H1 (cell line): Measurements from ENCODE around the gene F3. TPM values are rescaled to one million over a fixed set of nuclear protein-coding genes. Genes with fewer than 3 reads are reported as not detected.

Experiments used
- CTCF ChIA-PET: fragments of 300-600 bp; sonication (Branson Sonifier 250); formaldehyde crosslinking; loops from one replicate; lab custom pipeline; 2021; ENCODE audit not compliant: partially characterized antibody; lab: Charles Lee
- POLR2A ChIA-PET: fragments of 300-600 bp; sonication (Branson Sonifier 250); formaldehyde crosslinking; loops from one replicate; lab custom pipeline; 2021; ENCODE audit warnings: inconsistent platforms; ENCODE audit not compliant: partially characterized antibody; lab: Charles Lee
- DNase-seq, 2 experiments: peaks; one replicate each; pipeline versions ENCODE4 v3.0.0 to v3.0.0-alpha.2; 2010 to 2022; ENCODE audit warnings: low spot score in 2 of 2, low read depth in 1 of 2, mixed read lengths in 1 of 2
- FAIRE-seq: peaks from 2 replicates; lab custom pipeline; 2011; peaks lifted over from hg19 to GRCh38; lab: Jason Lieb, UNC
- H2AFZ ChIP-seq: 2 replicates; pipeline ENCODE4 v1.8.1; 2012; ENCODE audit warnings: low read length, inconsistent platforms
- H2AK5ac ChIP-seq: 2 replicates; pipeline ENCODE4 v1.6.1; 2013; ENCODE audit warnings: low read depth, low read length
- H2BK120ac ChIP-seq: replicated peaks from 2 replicates; pipeline ENCODE3; 2013; ENCODE audit warnings: low read depth, low read length, inconsistent platforms
- H2BK12ac ChIP-seq: 2 replicates; pipeline ENCODE4 v1.6.1; 2013; ENCODE audit warnings: low read depth, low read length
- H2BK15ac ChIP-seq: 2 replicates; pipeline ENCODE4 v1.6.1; 2013; ENCODE audit warnings: low read length
- H2BK20ac ChIP-seq: 2 replicates; pipeline ENCODE4 v1.6.1; 2013; ENCODE audit warnings: low read length
- H2BK5ac ChIP-seq: 2 replicates; pipeline ENCODE4 v1.6.1; 2013; ENCODE audit warnings: low read depth, low read length
- H3K14ac ChIP-seq: 2 replicates; pipeline ENCODE4 v1.6.1; 2013; ENCODE audit warnings: inconsistent platforms; ENCODE audit not compliant: insufficient read length
- H3K18ac ChIP-seq: 2 replicates; pipeline ENCODE4 v1.6.1; 2013; ENCODE audit warnings: low read length; ENCODE audit errors: extremely low read depth
- H3K23ac ChIP-seq: 2 replicates; pipeline ENCODE4 v1.6.1; 2013; ENCODE audit warnings: inconsistent platforms; ENCODE audit not compliant: insufficient read length
- H3K23me2 ChIP-seq: 2 replicates; pipeline ENCODE4 v1.6.1; 2013; ENCODE audit warnings: low read depth, low read length
- H3K27ac ChIP-seq: 2 replicates; pipeline ENCODE4 v1.6.1; 2011; ENCODE audit warnings: low read depth, low read length, inconsistent platforms
- H3K27me3 ChIP-seq, 4 experiments: replicated peaks in 1 of 4; 1 replicate in 1 of 4; 2 replicates in 3 of 4; pipeline versions ENCODE4 v1.6.1 to v1.8.1; 2011 to 2013; ENCODE audit warnings: low read length in 3 of 4, mild to moderate bottlenecking in 3 of 4, inconsistent platforms in 2 of 4, mixed read lengths in 2 of 4, moderate library complexity in 1 of 4; ENCODE audit not compliant: control insufficient read depth in 3 of 4, insufficient read depth in 3 of 4; ENCODE audit errors: extremely low read depth in 1 of 4
- H3K36me3 ChIP-seq, 4 experiments: 2 replicates each; pipeline versions ENCODE4 v1.6.1 to v1.8.1; 2011 to 2013; ENCODE audit warnings: mild to moderate bottlenecking in 4 of 4, low read length in 3 of 4, moderate library complexity in 2 of 4, control low read depth in 1 of 4, inconsistent platforms in 1 of 4; ENCODE audit not compliant: insufficient read depth in 4 of 4, control insufficient read depth in 2 of 4
- H3K4ac ChIP-seq: replicated peaks from 2 replicates; pipeline ENCODE3; 2013; ENCODE audit warnings: low read length, low read depth, mixed read lengths, inconsistent platforms; ENCODE audit not compliant: insufficient read length
- H3K4me1 ChIP-seq, 4 experiments: replicated peaks in 1 of 4; 1 replicate in 1 of 4; 2 replicates in 3 of 4; pipeline versions ENCODE4 v1.6.1 to v1.8.1; 2011 to 2013; ENCODE audit warnings: low read length in 3 of 4, inconsistent platforms in 2 of 4, mixed read lengths in 1 of 4; ENCODE audit not compliant: insufficient read depth in 4 of 4, control insufficient read depth in 3 of 4
- H3K4me2 ChIP-seq, 2 experiments: 2 replicates each; pipeline versions ENCODE4 v1.6.1 to v1.8.1; 2011 to 2013; ENCODE audit warnings: low read depth in 2 of 2, low read length in 2 of 2, control low read depth in 1 of 2, inconsistent platforms in 1 of 2, mild to moderate bottlenecking in 1 of 2; ENCODE audit not compliant: insufficient read depth in 1 of 2
- H3K4me3 ChIP-seq, 4 experiments: fragments of 200-600, 300-600 bp in 1 of 4; sonication (generic), shearing (Covaris generic), sonication (Bioruptor Twin) in 1 of 4; 2 replicates each; pipeline versions ENCODE4 v1.5.1 to v1.8.1; 2011 to 2016; ENCODE audit warnings: low read length in 4 of 4, low read depth in 3 of 4, control low read depth in 2 of 4, inconsistent platforms in 2 of 4, mild to moderate bottlenecking in 2 of 4, mixed read lengths in 1 of 4, moderate library complexity in 1 of 4; ENCODE audit not compliant: insufficient read depth in 2 of 4; ENCODE audit errors: extremely low read depth in 1 of 4
- H3K56ac ChIP-seq: replicated peaks from 2 replicates; pipeline ENCODE3; 2013; ENCODE audit warnings: low read depth, mild to moderate bottlenecking, mixed read lengths, low read length, inconsistent platforms; ENCODE audit not compliant: insufficient read length
- H3K79me1 ChIP-seq: 2 replicates; pipeline ENCODE4 v1.6.1; 2013; ENCODE audit warnings: low read depth, low read length, control low read depth
- H3K79me2 ChIP-seq, 2 experiments: 2 replicates each; pipeline versions ENCODE4 v1.6.1 to v1.8.1; 2012 to 2013; ENCODE audit warnings: low read length in 2 of 2, mild to moderate bottlenecking in 2 of 2, inconsistent platforms in 1 of 2; ENCODE audit not compliant: insufficient read depth in 2 of 2, control insufficient read depth in 1 of 2
- H3K9ac ChIP-seq, 4 experiments: replicated peaks in 1 of 4; 1 replicate in 1 of 4; 2 replicates in 3 of 4; pipeline versions ENCODE4 v1.6.1 to v1.8.1; 2011 to 2013; ENCODE audit warnings: low read depth in 3 of 4, low read length in 3 of 4, control low read depth in 2 of 4, mild to moderate bottlenecking in 2 of 4, moderate library complexity in 2 of 4, inconsistent platforms in 1 of 4; ENCODE audit errors: extremely low read depth in 1 of 4
- H3K9me3 ChIP-seq, 2 experiments: 2 replicates each; pipeline versions ENCODE4 v1.6.1 to v1.8.1; 2012 to 2013; ENCODE audit warnings: mild to moderate bottlenecking in 2 of 2, moderate library complexity in 2 of 2, control low read depth in 1 of 2, inconsistent platforms in 1 of 2, low read depth in 1 of 2, low read length in 1 of 2, mixed read lengths in 1 of 2; ENCODE audit not compliant: insufficient read depth in 2 of 2
- H4K20me1 ChIP-seq, 2 experiments: replicated peaks in 1 of 2; 2 replicates each; pipeline versions ENCODE3 to v1.8.1; 2011 to 2013; ENCODE audit warnings: inconsistent platforms in 2 of 2, low read length in 2 of 2, mild to moderate bottlenecking in 1 of 2; ENCODE audit not compliant: insufficient read depth in 2 of 2, control insufficient read depth in 1 of 2
- H4K5ac ChIP-seq: 2 replicates; pipeline ENCODE4 v1.6.1; 2013; ENCODE audit warnings: low read length, low read depth, mixed read lengths, inconsistent platforms; ENCODE audit not compliant: insufficient read length
- H4K8ac ChIP-seq: 2 replicates; pipeline ENCODE4 v1.8.0; 2013; ENCODE audit warnings: mild to moderate bottlenecking, moderate library complexity, low read length, inconsistent platforms; ENCODE audit not compliant: insufficient read depth; ENCODE audit errors: extremely low read depth
- H4K91ac ChIP-seq: replicated peaks from 2 replicates; pipeline ENCODE3; 2013; ENCODE audit warnings: low read length, mixed read lengths, inconsistent platforms; ENCODE audit not compliant: insufficient read length
- CBX8 ChIP-seq: fragments of 300-800, 300-1000 bp; sonication (generic); IDR thresholded peaks from 2 replicates; pipeline ENCODE4 v1.7.1; 2016; ENCODE audit warnings: low read depth, low read length, borderline replicate concordance
- CEBPB ChIP-seq: IDR thresholded peaks from 2 replicates; pipeline ENCODE4 v1.6.1; 2012; ENCODE audit warnings: low read depth, low read length
- E2F6 ChIP-seq: IDR thresholded peaks from 2 replicates; pipeline ENCODE4 v1.6.1; 2012; ENCODE audit warnings: inconsistent platforms
- EGR1 ChIP-seq: IDR thresholded peaks from 2 replicates; pipeline ENCODE4 v1.6.1; 2011; ENCODE audit warnings: low read depth, low read length, borderline replicate concordance
- POU5F1 ChIP-seq: IDR thresholded peaks from 2 replicates; pipeline ENCODE4 v1.6.1; 2011; ENCODE audit warnings: low read depth, mild to moderate bottlenecking, low read length, moderate library complexity
- RBBP5 ChIP-seq: IDR thresholded peaks from 2 replicates; pipeline ENCODE4 v1.7.1; 2012; ENCODE audit warnings: low read depth, mild to moderate bottlenecking, inconsistent platforms, low read length, moderate library complexity, borderline replicate concordance
- RXRA ChIP-seq: IDR thresholded peaks from 2 replicates; pipeline ENCODE4 v1.6.1; 2011; ENCODE audit warnings: low read depth, mild to moderate bottlenecking, low read length, moderate library complexity; ENCODE audit not compliant: insufficient read depth
- SP1 ChIP-seq: IDR thresholded peaks from 2 replicates; pipeline ENCODE4 v1.6.1; 2011; ENCODE audit warnings: low read depth, low read length
- SP2 ChIP-seq: IDR thresholded peaks from 2 replicates; pipeline ENCODE4 v1.6.1; 2012; ENCODE audit warnings: mild to moderate bottlenecking, low read length, inconsistent platforms
- SUZ12 ChIP-seq: fragments of 200-600 bp; sonication (generic); IDR thresholded peaks from 2 replicates; pipeline ENCODE4 v1.6.1; 2012; ENCODE audit warnings: mild to moderate bottlenecking, inconsistent platforms, low read length, moderate library complexity, mixed read lengths
- TAF1 ChIP-seq: IDR thresholded peaks from 2 replicates; pipeline ENCODE4 v1.6.1; 2011; ENCODE audit warnings: mild to moderate bottlenecking, low read depth, low read length
- USF2 ChIP-seq: IDR thresholded peaks from 2 replicates; pipeline ENCODE4 v1.6.1; 2011; ENCODE audit warnings: low read length, improper control_type of control experiment
- WGBS, 2 experiments: shearing (Covaris generic) in 1 of 2; methylation state at CpG; one replicate each; pipeline versions ENCODE4 v1.1.6 to v1.1.7; 2013 to 2015; ENCODE audit warnings: low lambda C conversion rate in 2 of 2, mixed read lengths in 2 of 2, inconsistent platforms in 1 of 2, low coverage in 1 of 2, missing lambda C conversion rate in 1 of 2; ENCODE audit not compliant: insufficient replicate concordance in 2 of 2, insufficient coverage in 1 of 2, insufficient read length in 1 of 2; ENCODE audit errors: extremely low coverage in 1 of 2, missing lambda C conversion rate in 1 of 2; 5-methylcytosine and 5-hydroxymethylcytosine counted together
- polyA plus RNA-seq, 7 experiments: library from polyadenylated mRNA; depleted of rRNA in 3 of 7; stranded (reverse) in 5 of 7; unstranded in 2 of 7; fragments of >200 nt in 5 of 7; fragments of 200-250 nt in 2 of 7; gene quantifications; 1 replicate in 5 of 7; 2 replicates in 1 of 7; 4 replicates in 1 of 7; pipeline versions ENCODE4 v1.2.1 to v1.2.3, GENCODE V29; 2011 to 2013; ENCODE audit warnings: missing spikeins in 2 of 7, mixed read lengths in 2 of 7
- total RNA-seq: library from RNA; stranded (reverse); fragmentation: NEBNext Ultra II Directional; extraction: Animal tissue kit (Norgen Biotek cat#: 25700); gene quantifications from 2 replicates; pipeline ENCODE4 v1.2.1, GENCODE V29; 2021

The F3 gene
- total and polyA plus RNA-seq, 2 of the 8 experiments (the other 6 are each of a cell fraction or from before 2014, with no cell fraction given), result 2.6 to 8.6 TPM

GRCh38 chr1:94551449-94551848 is 9.9 kb upstream of the F3 start:
- Histone ChIP-seq H3K18ac (no peak overlapping the region), H2BK5ac (no peak overlapping the region), H3K56ac (no peak overlapping the region), H4K20me1 (no peaks in the 10 kb centered on the region), H2BK20ac (no peak overlapping the region), H2AFZ (no peak overlapping the region), H3K79me1 (no peaks in the 10 kb centered on the region), H4K5ac (no peak overlapping the region), H2BK15ac (no peak overlapping the region), H3K4me2 (no peak overlapping the region), H3K4me3 (no peak overlapping the region), H3K4ac (no peak overlapping the region), H2BK120ac (no peak overlapping the region), H3K23ac (no peak overlapping the region), H2BK12ac (no peak overlapping the region), H4K91ac (no peak overlapping the region), H2AK5ac (0 out of 2 replicates have a peak overlapping the region, but pooled peaks have one; percentile 6), H3K4me1 (peaks cover 11 to 21% (median 13%) of the 10 kb centered on the region in 4 experiments), H3K23me2 (no peaks in the 10 kb centered on the region), H3K27me3 (0 out of 7 replicates have a peak, but pooled peaks cover 0 to 2% (median 0%) of the 10 kb centered on the region in 4 experiments), H4K8ac (no peak overlapping the region), H3K14ac (no peak overlapping the region), H3K27ac (no peak overlapping the region), H3K79me2 (no peaks in the 10 kb centered on the region), H3K9me3 (no peaks in the 10 kb centered on the region), H3K9ac (no peak overlapping the region), H3K36me3 (no peaks in the 10 kb centered on the region)
- 94% methylated on average over 7 of the region's 7 CpGs; no CpG with 5 or more reads in 1 of the 2 experiments for WGBS, 2 experiments
- POLR2A ChIA-PET, result interaction anchor here (1.2 to 1.5 kb wide), 2 partner anchors 21 to 376 kb away, joined by 3 to 4 read pairs; no protein-coding TSS in a partner anchor
- FAIRE-seq (no peak), DNase-seq (no peak)
- CTCF ChIA-PET, result interaction anchor here (1.6 kb wide), 1 partner anchor 8 kb away, joined by 4 read pairs; no protein-coding TSS in a partner anchor
- TF ChIP-seq TAF1 (no peak), SUZ12 (no peak), SP2 (no peak), CBX8 (no peak), EGR1 (no peak), CEBPB (no peak), E2F6 (no peak), SP1 (no peak), POU5F1 (no peak), RXRA (no peak), RBBP5 (no peak), USF2 (no peak)
